NCI-H128 (cell line): Measurements from ENCODE around the gene DUS1L.
"Not testable (repeated sequence)": the region's sequence is repeated elsewhere in the genome, so short reads cannot be mapped to it uniquely, and the experiment has no call there.

Source experiments
- DNase-seq: peaks from one replicate; lab custom pipeline; 2025; ENCODE audit not compliant: unreplicated experiment; lab: John Stamatoyannopoulos, UW

Gene DUS1L

GRCh38 chr17:82045936-82046484 lies 19.6 kb downstream of the DUS1L start:
- no peak for DNase-seq

GRCh38 chr17:82043507-82043906 lies 22.1 kb downstream of the DUS1L start:
- DNase-seq = no peak

GRCh38 chr17:82042649-82043048 lies 23.0 kb downstream of the DUS1L start:
- no peak for DNase-seq

GRCh38 chr17:82041144-82041814 lies 24.3 kb downstream of the DUS1L start:
- DNase-seq = no peak

- no peak for DNase-seq
Observed at GRCh38 chr17:82039695-82040299, 25.8 kb downstream of the DUS1L start.

- not testable (repeated sequence) for DNase-seq
Observed at GRCh38 chr17:82038796-82039409, 26.7 kb downstream of the DUS1L start.

GRCh38 chr17:82037889-82038195 lies 27.8 kb downstream of the DUS1L start:
- no peak for DNase-seq

- DNase-seq = peak; percentile 73
Observed at GRCh38 chr17:82037092-82037888, 28.3 kb downstream of the DUS1L start, which contains the start of gene DCXR. Gene DCXR (minus strand): TSS chr17:82037697. CDS start chr17:82037682, 15 bp downstream.

GRCh38 chr17:82036634-82037091 lies 28.9 kb downstream of the DUS1L start:
- no peak for DNase-seq

- no peak for DNase-seq
Observed at GRCh38 chr17:82035956-82036633, 29.5 kb downstream of the DUS1L start.

GRCh38 chr17:82035488-82035887 lies 30.1 kb downstream of the DUS1L start:
- no peak for DNase-seq

GRCh38 chr17:82034371-82035011 lies 31.1 kb downstream of the DUS1L start:
- no peak for DNase-seq

GRCh38 chr17:82033359-82034085 lies 32.1 kb downstream of the DUS1L start:
- no peak for DNase-seq

- no peak for DNase-seq
Observed at GRCh38 chr17:82031885-82032627, 33.5 kb downstream of the DUS1L start.

GRCh38 chr17:82031303-82031884 lies 34.2 kb downstream of the DUS1L start, which contains the start of gene RAC3:
Gene RAC3 (plus strand): TSS chr17:82031678. CDS start chr17:82031762, 84 bp downstream.
- no peak for DNase-seq

GRCh38 chr17:82030470-82031302 lies 34.9 kb downstream of the DUS1L start:
- peak; percentile 56 for DNase-seq

- no peak for DNase-seq
Observed at GRCh38 chr17:82029990-82030469, 35.6 kb downstream of the DUS1L start.
